ENCODE measurements around the gene HTR4.

Gene HTR4

DNA sequence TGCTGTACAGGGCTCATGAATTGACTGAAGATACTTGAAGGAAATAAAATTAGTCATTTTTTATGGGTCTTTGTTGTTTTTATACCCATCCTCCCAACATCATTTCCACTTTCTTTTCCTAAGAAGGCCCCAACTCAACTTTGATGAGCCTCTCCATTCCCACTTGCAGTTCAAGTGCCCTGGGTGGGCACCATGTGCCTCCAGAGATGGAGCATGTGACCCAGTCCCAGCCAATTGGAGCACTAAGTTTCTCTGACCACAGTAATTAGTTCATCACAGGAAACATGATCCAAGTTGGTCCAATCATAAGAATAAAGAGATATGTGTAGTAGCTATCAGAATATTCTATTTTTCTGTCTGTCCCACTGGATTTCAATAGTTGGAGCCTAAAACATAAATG, 46.9 kb downstream of the HTR4 start:
- DNase-seq: no peak

DNA sequence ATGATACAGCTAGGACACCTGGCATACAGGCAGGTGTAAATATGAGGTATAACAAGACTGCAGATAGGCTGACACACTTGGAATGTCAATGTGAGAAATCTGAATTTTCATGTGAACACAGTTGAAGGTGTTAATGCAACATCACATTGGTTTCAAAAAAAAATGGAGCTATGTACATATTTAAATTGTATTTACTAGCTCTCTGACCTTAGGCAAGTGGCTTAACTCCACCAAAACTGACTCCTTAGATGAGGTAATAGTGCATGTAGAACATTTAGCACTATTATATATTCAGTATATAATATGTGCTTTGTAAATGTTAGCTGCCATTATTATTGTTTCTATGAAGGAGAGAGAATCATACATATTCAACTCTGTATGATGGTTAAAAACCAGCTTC, 48.0 kb downstream of the HTR4 start:
- no peak for DNase-seq

DNA sequence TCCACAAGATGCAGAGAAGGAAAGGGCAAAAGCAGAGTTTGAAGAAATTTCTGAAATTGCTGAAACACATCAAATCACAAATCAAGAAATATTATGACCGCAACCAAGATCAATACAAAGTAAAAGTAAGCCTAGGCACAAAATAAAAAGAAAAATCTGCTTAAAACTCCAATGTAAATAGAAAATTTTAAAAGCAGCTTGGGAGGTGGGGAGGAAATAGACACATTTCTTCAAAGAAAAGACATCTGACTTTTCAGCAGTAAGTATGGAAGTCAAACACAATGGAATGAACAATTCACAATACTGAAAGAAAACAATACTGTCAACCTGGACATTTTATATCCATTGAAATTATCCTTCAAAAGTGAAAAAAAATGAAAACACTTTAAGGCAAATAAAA, 55.1 kb downstream of the HTR4 start:
- DNase-seq: no peak

DNA sequence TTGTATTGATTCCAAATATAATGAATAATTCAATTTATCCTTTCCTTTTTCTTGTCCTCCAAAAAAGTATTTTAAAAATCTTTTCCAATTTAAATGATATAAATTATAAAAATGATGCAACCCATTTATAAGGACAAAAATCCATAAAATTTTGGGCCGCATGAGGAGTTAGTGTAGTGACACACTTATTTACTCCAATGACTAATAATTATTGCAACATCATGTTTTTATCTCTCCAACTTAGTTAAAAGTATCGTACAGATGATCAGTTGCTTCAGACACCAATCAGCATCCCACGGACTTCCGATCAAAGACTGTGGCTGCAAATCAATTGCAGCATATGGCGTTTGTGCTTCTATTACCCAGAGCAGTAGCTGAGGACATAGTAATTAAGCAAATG, 58.6 kb downstream of the HTR4 start:
- DNase-seq: no peak

DNA sequence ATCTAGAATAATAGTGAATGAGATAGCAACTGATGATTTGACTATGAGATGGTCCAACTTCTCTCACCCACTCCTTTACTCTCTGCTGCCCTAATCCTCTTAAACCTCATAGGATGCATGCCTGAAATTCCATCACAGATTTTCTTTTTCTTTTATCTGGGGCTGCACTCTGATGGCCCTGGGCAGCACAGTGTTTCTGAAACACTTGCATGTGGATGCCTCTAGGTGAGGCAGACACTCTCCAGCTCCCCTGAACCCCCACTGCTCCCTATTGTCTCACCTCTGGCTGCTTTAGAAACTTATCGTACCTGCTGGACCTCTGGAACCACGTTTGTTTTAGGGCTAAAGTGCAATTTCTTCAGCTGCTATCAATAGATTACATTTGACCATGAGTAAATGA, 67.5 kb downstream of the HTR4 start:
- no peak for DNase-seq

DNA sequence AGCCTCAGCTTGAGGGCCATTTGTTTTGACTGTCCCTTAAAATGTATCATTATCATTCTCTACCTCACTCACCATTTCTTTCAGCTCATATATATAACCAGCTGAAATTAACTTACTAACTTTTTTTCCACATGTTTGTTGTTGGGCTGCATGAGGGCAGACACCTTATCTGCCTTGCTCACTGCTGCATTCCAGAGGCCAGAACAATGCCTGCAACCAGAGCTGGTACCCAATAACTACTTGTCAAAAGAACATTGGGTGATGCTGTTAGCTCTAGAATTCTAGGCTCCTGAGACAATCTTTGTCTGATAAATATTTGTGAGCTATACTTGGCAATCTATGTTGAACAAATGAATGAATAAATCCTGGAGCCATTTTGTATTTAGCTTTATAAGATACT, 68.3 kb downstream of the HTR4 start:
- DNase-seq: no peak

DNA sequence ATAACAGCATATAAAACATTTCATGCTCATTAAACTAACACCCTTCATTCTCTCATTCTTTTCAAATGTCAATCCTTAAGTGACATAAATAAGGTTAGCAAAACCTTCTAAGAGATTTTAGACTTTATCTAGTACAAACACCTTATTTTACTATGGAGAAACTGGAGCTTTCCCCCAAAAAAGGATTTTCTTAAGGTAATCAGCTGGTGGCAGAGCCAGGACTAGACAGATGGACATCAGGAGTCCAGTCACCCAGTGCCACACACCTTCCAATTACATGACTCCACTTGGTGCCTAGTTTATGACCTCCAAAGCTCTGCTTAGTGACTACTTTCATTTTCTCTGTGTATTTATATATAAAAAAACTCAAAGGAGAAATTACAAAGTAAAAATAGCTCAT, 70.2 kb downstream of the HTR4 start:
- no peak for DNase-seq

DNA sequence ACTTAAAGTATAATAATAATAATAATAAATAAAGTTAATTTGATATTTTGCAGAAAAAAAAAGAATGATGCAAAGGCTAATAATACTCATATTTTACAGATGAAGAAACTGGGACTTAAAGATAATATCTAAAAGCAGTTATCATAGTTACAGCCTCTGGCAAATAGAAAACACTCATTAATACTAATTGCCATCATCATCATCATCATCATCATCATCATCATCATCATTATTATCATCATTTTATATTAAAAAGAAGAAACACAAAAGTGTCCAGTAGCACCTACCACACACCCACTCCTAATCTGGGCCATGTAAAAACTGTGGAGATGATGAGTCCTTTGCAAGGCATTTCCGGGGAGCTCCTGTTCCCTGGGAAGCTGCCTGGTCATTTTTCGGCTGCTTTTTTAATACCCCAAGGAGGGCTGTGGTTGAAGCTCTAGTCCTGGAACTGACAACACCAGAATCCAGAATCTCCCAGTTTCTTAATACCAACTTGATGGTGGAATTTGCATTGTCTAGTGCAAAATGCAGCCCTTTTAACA, 70.8 kb downstream of the HTR4 start:
- DNase-seq: no peak

DNA sequence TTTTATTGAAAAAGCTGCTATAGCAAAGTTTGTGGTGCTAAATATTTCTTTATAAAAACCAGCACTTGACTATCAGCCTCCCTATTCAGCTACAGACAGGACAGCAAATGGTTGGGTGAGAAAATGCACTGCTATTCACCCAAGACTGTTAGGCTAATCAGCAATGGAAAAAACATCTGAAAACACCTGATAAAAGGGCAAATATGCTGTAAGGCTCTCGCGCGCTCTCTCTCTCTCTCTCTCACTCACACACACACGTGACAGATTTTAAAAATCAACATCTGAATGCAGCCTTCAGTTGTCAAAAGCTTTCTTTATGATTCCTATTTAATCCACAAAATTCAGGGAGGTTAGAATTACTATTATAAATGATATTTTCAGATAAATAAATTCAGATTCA, 80.2 kb downstream of the HTR4 start:
- DNase-seq: no peak

DNA sequence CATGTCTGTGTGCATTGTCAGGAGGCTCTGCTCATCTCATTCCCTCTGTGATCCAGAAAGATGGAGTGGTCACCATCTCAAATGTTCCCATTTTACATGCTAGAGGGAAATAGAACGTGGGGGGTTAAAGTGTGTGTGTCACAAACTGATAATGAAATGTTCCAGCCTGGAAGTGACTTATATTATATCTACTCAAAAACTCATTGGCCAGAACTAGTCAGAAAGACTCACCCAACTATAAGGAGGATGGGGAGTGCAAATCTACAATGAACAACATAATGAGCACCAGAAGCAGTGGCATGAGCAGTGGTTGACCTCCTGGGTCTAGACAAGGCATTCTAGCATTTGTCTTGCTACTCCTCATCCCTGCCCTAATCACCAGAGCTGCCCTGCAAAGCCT, 81.0 kb downstream of the HTR4 start:
- DNase-seq: no peak

DNA sequence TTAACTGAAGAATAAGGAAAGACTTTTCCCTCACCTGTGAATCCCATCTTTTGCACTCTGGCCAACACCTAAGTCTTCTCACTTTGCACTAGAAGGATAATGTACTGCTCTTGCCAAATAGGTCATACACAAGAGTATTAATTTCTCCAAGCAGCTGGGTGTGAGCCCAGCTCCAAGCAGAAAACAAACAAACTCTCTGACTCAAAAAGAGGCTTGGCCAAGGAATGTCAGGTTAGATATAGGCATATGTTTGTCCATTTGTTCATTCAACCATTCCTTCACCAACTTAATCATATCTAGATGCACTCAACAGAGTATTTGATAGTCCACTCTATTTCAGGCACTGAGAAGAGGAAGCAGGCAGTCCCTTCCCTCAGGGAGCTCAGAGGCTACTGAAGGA, 84.4 kb downstream of the HTR4 start:
- DNase-seq: no peak

DNA sequence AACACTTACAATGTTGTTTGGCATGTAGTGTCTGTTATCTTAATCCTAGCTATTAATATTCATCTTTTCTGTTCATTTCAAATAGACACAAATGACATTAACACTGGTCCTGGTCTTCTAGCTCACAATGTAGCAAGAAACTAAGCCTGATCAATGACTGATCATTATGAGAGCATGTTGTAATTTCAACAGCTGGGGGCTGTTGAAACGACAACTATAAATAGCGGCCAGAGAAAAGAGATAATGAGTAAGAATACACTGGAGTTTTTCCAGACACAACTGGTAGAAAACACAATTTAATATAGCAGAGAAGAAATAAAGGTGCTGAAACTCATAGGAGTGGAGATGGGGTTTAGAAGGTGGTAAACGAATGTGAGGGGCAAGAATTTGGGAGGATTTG, 89.2 kb downstream of the HTR4 start:
- no peak for DNase-seq

DNA sequence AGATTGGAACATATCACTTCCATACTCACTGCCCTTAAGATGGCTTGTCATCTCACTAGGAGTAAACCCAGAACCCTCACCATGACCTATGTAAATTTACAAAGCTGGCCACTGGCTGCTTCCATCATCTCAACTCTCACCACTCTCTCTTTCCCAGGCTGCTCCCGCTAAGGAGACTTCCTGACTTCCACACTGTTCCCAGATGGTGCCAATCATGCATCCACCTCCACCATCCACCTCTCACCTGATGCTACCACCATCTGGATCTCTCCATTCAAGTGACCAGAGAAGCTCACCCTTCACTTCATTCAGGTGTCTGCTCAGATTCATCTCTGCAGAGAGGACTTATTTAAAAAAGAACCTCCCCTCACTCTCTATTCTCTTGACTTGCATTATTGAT, 91.3 kb downstream of the HTR4 start:
- DNase-seq: no peak

DNA sequence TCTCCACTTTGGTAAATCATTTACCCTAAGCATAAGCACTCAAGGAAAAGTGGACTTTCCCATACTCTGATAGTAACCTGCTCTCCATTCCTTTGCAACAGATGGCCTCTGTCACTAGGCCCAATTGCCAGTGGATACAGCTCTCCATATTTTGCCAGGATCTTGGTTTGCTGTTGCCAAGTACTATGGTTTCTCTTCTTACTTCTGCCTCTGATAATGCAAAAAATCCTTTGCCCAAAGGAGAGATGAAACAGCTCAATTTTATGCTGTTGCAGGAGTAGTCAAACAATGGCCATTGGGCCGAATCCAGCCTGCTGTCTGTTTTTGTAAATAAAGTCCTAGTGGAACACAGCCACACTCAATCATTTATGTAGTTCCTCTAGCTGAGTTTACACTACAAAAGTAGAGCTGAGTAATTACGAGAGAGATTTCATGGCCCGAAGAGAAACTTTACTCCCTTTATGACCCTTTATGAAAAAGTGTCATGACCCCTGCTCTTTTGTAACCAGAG, 92.5 kb downstream of the HTR4 start:
- no peak for DNase-seq

DNA sequence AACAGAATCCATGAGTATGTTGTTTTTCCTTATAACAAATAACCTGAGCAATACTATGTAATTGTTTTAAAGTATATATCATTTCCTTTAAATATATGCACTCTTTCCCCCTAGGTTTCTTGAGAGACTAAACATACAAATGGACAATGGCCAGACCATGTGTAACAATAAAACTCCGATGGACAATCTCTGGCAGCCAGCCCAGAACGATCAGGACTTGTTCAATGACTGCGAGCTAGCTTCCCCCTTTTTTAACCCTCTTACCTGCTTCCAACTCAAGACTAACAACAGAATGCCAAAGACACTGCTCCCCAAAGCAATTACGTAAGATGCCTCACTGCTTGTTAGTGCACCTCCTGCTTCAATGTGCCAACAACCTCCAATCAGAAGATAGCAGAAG, 94.9 kb downstream of the HTR4 start:
- DNase-seq: no peak

DNA sequence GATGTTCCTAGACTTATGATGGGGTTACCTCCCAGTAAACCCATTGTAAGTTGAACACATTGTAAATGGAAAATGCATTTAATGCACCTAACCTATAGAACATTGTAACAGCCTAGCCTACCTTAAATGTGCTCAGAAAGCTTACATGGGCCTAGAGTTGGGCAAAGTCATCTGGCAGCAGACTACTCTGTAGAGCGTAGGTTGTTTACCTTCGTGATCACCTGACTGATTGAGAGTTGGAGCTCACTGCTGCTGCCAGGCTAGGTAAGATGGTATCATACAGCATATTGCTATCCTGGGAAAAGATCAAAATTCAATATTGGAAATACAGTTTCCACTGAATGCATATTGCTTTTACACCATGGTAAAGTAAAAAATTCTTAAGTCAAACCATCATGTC, 95.4 kb downstream of the HTR4 start:
- no peak for DNase-seq

DNA sequence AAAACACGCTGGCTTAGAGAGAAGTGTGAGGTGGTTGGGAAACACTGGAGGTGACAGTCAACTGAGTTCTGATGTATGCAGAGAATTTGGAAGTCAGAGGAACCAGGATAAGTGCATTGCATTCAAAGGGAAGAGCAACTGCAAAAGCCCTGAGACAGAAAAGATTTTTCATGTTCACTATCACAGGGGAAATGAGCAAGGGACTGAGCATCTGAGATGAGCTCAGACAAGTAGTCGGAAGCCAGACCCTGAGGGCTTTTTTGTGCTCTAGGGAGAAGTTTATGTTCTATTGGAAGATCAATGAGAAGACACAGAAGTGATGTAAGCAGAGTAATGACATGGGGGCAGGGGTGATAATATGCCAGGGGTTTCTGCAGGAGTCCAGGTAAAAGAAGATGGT, 97.5 kb downstream of the HTR4 start:
- DNase-seq: no peak

DNA sequence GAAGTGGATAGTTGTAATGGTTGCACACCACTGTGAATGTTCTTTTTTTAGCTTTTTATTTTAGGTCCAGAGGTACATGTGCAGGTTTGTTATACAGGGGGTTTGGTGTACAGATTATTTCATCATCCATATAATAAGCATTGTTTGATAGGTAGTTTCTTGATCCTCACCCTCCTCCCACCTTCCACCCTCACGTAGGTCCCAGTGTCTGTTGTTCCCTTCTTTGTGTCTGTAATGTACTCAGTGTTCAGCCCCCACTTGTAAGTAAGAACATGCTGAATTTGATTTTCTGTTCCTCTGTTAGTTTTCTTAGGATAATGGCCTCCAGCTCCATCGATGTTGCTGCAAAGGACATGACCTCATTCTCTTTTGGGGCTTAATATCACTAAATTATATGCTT, 99.7 kb downstream of the HTR4 start:
- no peak for DNase-seq

DNA sequence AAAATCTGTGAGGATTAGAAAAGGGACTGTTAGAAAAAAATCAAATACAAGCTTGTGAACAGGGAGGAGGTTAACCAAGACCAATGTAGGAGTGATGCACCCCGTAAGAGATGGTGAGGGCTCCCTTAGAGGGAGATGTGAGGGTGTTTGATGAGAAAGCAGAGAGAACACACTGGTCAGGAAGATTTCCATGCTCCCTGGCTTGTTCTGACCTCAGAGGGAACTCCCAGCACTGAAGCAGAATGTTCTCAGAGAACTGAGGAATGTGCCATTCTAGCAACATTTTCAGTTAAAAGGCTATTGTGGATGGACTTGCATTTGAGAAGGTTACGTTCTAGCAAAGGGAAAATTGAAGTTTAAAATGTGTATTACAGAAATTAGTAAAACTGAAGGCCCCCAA, 110.6 kb downstream of the HTR4 start:
- no peak for DNase-seq

DNA sequence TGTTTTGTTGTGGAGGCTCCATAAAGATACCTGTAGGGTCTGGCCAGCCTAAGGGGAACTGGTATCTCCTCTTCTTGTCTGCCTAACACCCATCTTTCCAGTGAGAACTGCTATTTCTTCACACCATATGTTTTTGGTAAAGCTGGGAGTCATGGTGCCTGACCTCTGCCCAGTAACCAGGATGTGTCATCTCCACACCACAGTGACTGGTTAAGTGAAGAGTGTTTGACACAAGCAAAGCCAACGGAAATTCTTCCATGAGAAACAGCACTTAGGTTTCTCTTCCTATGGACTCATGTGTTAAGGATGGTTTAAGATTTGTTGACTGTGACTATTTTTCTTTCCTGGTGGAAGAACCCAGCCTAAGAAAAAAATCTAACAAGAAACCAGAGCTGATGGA, 111.5 kb downstream of the HTR4 start:
- DNase-seq: no peak

DNA sequence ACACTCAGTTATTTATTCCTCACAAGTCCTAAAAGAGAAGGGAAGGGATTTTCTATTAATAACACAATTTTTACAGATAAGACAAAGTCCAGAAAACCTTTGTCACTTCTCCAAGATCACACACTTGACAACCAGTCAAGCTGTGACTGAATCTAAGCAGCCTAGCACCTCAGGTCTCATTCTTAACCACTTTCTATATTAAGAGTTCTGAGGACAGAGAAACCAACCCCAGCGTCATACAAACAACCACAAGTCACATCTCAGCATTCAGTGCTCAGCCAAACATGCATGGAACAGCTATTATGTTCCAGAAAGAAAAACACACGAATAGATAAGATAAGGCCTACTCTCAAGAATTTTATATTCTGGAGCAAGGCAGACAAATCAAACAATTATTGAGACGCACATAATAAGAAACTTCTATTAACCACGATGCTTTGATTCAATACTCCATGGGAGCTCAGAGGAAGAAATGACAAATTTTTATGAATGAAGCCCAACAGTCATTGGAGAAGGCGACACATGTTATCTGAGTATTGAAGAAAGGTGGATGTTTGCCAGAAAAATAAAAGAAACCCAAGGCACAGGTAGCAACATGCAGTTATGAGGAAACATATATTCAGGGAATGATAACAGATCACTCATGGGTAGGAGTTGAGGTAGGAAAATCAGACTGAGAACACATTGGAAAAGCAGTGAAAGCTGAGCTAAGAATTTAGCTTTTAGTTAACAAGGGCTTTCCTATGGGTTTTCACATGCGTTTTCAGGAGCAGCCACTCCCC, 113.1 kb downstream of the HTR4 start:
- no peak for DNase-seq

DNA sequence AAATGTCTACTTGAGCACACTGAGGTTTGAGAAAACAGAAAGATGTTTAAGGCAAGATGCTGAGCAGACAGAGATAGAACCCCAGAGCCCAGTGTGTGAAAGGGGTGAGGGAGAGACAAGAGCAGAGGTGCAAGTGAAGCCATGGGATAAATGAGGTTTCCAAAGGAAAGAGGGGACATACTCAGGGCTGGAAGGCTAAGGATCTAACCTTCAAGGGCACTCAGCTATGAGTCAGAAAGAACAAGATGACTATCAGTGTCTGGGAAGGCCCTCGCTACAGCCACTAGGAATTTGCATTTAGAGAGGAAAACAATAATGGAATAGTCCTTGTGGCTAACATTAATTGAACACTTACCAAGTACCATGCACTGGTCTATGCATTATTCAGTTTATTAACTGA, 113.7 kb downstream of the HTR4 start:
- no peak for DNase-seq

DNA sequence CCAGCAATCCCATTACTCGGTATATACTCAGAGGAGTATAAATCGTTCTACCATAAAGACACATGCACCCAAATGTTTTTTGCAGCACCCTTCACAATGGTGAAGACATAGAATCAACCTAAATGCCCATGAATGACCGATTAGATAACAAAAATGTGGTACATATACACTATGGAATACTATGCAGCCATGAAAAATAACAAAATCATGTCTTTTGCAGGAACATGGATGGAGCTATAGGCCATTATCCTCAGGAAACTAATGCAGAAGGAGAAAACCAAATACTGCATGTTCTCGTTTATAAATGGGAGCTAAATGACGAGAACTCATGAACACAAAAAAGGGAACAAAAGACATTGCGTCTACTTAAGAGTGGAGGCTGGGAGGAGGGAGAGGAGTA, 114.5 kb downstream of the HTR4 start:
- no peak for DNase-seq

DNA sequence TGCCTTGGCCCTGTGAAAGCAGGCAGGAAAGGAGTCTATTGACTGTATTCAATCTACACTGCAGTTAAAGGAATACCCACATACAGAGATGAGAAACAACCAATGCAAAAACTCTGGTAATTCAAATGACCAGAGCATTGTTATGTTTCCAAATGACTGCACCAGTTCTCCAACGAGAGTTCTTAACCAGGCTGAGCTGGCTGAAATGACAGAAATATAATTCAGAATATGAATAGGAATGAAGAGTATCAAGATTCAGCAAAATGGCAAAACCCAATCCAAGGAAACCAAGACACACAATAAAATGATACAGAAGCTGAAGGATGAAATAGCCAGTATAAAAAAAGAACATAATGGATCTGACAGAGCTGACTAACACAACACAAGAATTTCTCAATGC, 119.1 kb downstream of the HTR4 start:
- no peak for DNase-seq

Measured in hypothalamus (tissue), 51 donors.